Neural progenitor cell (in vitro differentiated cells): ENCODE results near the gene MOV10L1. TPM values are rescaled to one million over a fixed set of nuclear protein-coding genes. Genes with fewer than 3 reads are reported as not detected.

Experiments used
- DNase-seq: peaks from one replicate; pipeline ENCODE4 v3.0.0-alpha.2; 2016; ENCODE audit warnings: low spot score
- H2AFZ ChIP-seq: fragments of 200-600 bp; sonication (generic); replicated peaks from 2 replicates; pipeline ENCODE4 v1.6.1; 2016; ENCODE audit warnings: antibody characterized with exemption
- H3F3A ChIP-seq: fragments of 200-600 bp; sonication (generic); 2 replicates; pipeline ENCODE4 v1.6.1; 2016; ENCODE audit warnings: antibody characterized with exemption, low read depth
- H3K27ac ChIP-seq: fragments of 200-600 bp; sonication (generic); 2 replicates; pipeline ENCODE4 v1.5.1; 2016; ENCODE audit warnings: mild to moderate bottlenecking
- H3K27me3 ChIP-seq: fragments of 200-600 bp; sonication (generic); 2 replicates; pipeline ENCODE4 v1.6.1; 2016; ENCODE audit warnings: mild to moderate bottlenecking, moderate library complexity
- H3K36me3 ChIP-seq: fragments of 200-600 bp; sonication (generic); 2 replicates; pipeline ENCODE4 v1.5.1; 2016
- H3K4me1 ChIP-seq: fragments of 200-600 bp; sonication (generic); 2 replicates; pipeline ENCODE4 v1.6.1; 2016; ENCODE audit warnings: mixed run types
- H3K4me2 ChIP-seq: fragments of 200-600 bp; sonication (generic); 2 replicates; pipeline ENCODE4 v1.6.1; 2016
- H3K4me3 ChIP-seq: fragments of 200-600 bp; sonication (generic); 2 replicates; pipeline ENCODE4 v1.5.1; 2016
- H3K79me2 ChIP-seq: fragments of 200-600 bp; sonication (generic); 2 replicates; pipeline ENCODE4 v1.6.1; 2016; ENCODE audit warnings: low read depth
- H3K9ac ChIP-seq: fragments of 200-600 bp; sonication (generic); 2 replicates; pipeline ENCODE4 v1.6.1; 2016
- H3K9me3 ChIP-seq: fragments of 200-600 bp; sonication (generic); 2 replicates; pipeline ENCODE4 v1.5.1; 2016; ENCODE audit warnings: low read depth
- H4K20me1 ChIP-seq: fragments of 200-600 bp; sonication (generic); 2 replicates; pipeline ENCODE4 v1.6.1; 2016; ENCODE audit warnings: low read depth
- H3K27ac Mint-ChIP-seq: 3 replicates; pipeline ENCODE4 v1.8.0; 2021; ENCODE audit warnings: mixed read lengths
- H3K27me3 Mint-ChIP-seq: 2 replicates; pipeline ENCODE4 v1.8.0; 2022; ENCODE audit warnings: low read depth, mild to moderate bottlenecking, inconsistent platforms, moderate library complexity, mixed read lengths; ENCODE audit not compliant: insufficient read depth
- H3K36me3 Mint-ChIP-seq: 3 replicates; pipeline ENCODE4 v1.8.0; 2021; ENCODE audit warnings: mixed read lengths
- H3K4me1 Mint-ChIP-seq: 3 replicates; pipeline ENCODE4 v1.8.0; 2021; ENCODE audit warnings: mixed read lengths
- H3K4me3 Mint-ChIP-seq: 3 replicates; pipeline ENCODE4 v1.8.0; 2021; ENCODE audit warnings: mild to moderate bottlenecking, moderate library complexity, mixed read lengths
- H3K9me3 Mint-ChIP-seq: 3 replicates; pipeline ENCODE4 v1.8.0; 2020; ENCODE audit warnings: mixed read lengths
- CTCF ChIP-seq: fragments of 200-600 bp; sonication (generic); IDR thresholded peaks from 2 replicates; pipeline ENCODE4 v1.5.1; 2017; ENCODE audit warnings: antibody characterized with exemption, mild to moderate bottlenecking
- EZH2 ChIP-seq: fragments of 200-600 bp; sonication (generic); IDR thresholded peaks from 2 replicates; pipeline ENCODE4 v1.6.1; 2017; ENCODE audit warnings: antibody characterized with exemption, mild to moderate bottlenecking, moderate library complexity
- EZH2phosphoT487 ChIP-seq: fragments of 200-600 bp; sonication (generic); IDR thresholded peaks from 2 replicates; pipeline ENCODE4 v1.6.1; 2017; ENCODE audit warnings: antibody characterized with exemption
- total RNA-seq: library from RNA; depleted of rRNA; stranded (reverse); fragments of >200 nt; gene quantifications from 2 replicates; pipeline ENCODE4 v1.2.3, GENCODE V29; 2015; ENCODE audit warnings: low replicate concordance

MOV10L1 gene
- total RNA-seq, 1 donor from 2014 or later: not detected

GRCh38 chr22:50151571-50152537 is 62.0 kb downstream of the MOV10L1 start:
- Mint-ChIP-seq H3K36me3 (no peaks in the 10 kb centered on the region), H3K4me3 (no peak overlapping the region), H3K4me1 (peaks cover 6% of the 10 kb centered on the region), H3K9me3 (no peaks in the 10 kb centered on the region), H3K27ac (no peak overlapping the region), H3K27me3 (peaks cover 8% of the 10 kb centered on the region)
- Histone ChIP-seq H2AFZ (no peak overlapping the region), H3K4me3 (no peak overlapping the region), H3K27me3 (peaks cover 10% of the 10 kb centered on the region), H3K4me1 (no peaks in the 10 kb centered on the region), H3K79me2 (no peaks in the 10 kb centered on the region), H3K9me3 (no peaks in the 10 kb centered on the region), H4K20me1 (no peaks in the 10 kb centered on the region), H3K27ac (no peak overlapping the region), H3K4me2 (no peak overlapping the region), H3F3A (no peaks in the 10 kb centered on the region), H3K9ac (no peak overlapping the region), H3K36me3 (no peaks in the 10 kb centered on the region)
- DNase-seq: no peak
- TF ChIP-seq EZH2: no peak
- TF ChIP-seq EZH2phosphoT487: no peak
- TF ChIP-seq CTCF: no peak

GRCh38 chr22:50153056-50153755 is 63.4 kb downstream of the MOV10L1 start:
- H3K27ac ChIP-seq: no peak overlapping the region
- no peaks in the 10 kb centered on the region for H3K36me3 Mint-ChIP-seq
- H3K27me3 Mint-ChIP-seq: peaks cover 8% of the 10 kb centered on the region
- no peak overlapping the region for H3K9ac ChIP-seq
- no peaks in the 10 kb centered on the region for H3K36me3 ChIP-seq
- TF ChIP-seq EZH2 (no peak), CTCF (no peak), EZH2phosphoT487 (no peak)
- H3K27ac Mint-ChIP-seq: no peak overlapping the region
- no peak overlapping the region for H2AFZ ChIP-seq
- no peak for DNase-seq
- H4K20me1 ChIP-seq: no peaks in the 10 kb centered on the region
- no peaks in the 10 kb centered on the region for H3F3A ChIP-seq
- no peaks in the 10 kb centered on the region for H3K9me3 Mint-ChIP-seq
- peaks cover 10% of the 10 kb centered on the region for H3K27me3 ChIP-seq
- no peak overlapping the region for H3K4me3 ChIP-seq
- H3K79me2 ChIP-seq: no peaks in the 10 kb centered on the region
- no peak overlapping the region for H3K4me2 ChIP-seq
- no peak overlapping the region for H3K4me3 Mint-ChIP-seq
- H3K9me3 ChIP-seq: no peaks in the 10 kb centered on the region
- no peaks in the 10 kb centered on the region for H3K4me1 ChIP-seq
- H3K4me1 Mint-ChIP-seq: peaks cover 4% of the 10 kb centered on the region

- H3K27me3 Mint-ChIP-seq: peaks cover 8% of the 10 kb centered on the region
Measured at GRCh38 chr22:50153756-50154140, 63.9 kb downstream of the MOV10L1 start.

More at GRCh38 chr22:50153756-50154140, 63.9 kb downstream of the MOV10L1 start:
- Histone ChIP-seq H3F3A (no peaks in the 10 kb centered on the region), H4K20me1 (no peaks in the 10 kb centered on the region), H3K9ac (no peak overlapping the region), H3K27ac (no peak overlapping the region), H3K4me1 (no peaks in the 10 kb centered on the region), H3K9me3 (no peaks in the 10 kb centered on the region), H3K36me3 (no peaks in the 10 kb centered on the region), H3K27me3 (peaks cover 10% of the 10 kb centered on the region), H3K4me3 (no peak overlapping the region), H2AFZ (no peak overlapping the region), H3K79me2 (no peaks in the 10 kb centered on the region), H3K4me2 (no peak overlapping the region)
- no peak for DNase-seq
- H3K9me3 Mint-ChIP-seq: no peaks in the 10 kb centered on the region
- TF ChIP-seq CTCF (no peak), EZH2 (no peak), EZH2phosphoT487 (no peak)
- no peak overlapping the region for H3K27ac Mint-ChIP-seq
- H3K4me1 Mint-ChIP-seq: peaks cover 4% of the 10 kb centered on the region
- no peak overlapping the region for H3K4me3 Mint-ChIP-seq
- no peaks in the 10 kb centered on the region for H3K36me3 Mint-ChIP-seq
